Measurements from ENCODE around the gene OSBPL5. TPM values are rescaled to one million over a fixed set of nuclear protein-coding genes. Genes with fewer than 3 reads are reported as not detected.

OSBPL5 gene
- total and polyA plus RNA-seq, 3 experiments from 2014 or later: 2.6 to 8.5 (median 2.7) TPM

- ChIA-PET POLR2A (no interaction called here), CTCF (no interaction called here)
- Mint-ChIP-seq H3K9me3 (no peaks in the 10 kb centered on the region), H3K4me1 (peaks cover 0 to 15% (median 5%) of the 10 kb centered on the region in 3 donors), H3K36me3 (no peaks in the 10 kb centered on the region), H3K27ac (peak overlapping the region in 3 of 8 donors; percentile 51 to 94 (median 65)), H3K4me3 (no peak overlapping the region), H3K27me3 (peaks cover 0 to 7% of the 10 kb centered on the region in 2 donors)
- H3K4me1 ChIP-seq (ENCODE audit: insufficient read depth, low read length): no peaks in the 10 kb centered on the region
- H3K27me3 ChIP-seq (ENCODE audit: insufficient read depth, low read length, poor library complexity, severe bottlenecking): no peaks in the 10 kb centered on the region
- no peak overlapping the region for H3K27ac ChIP-seq (ENCODE audit: low read depth, low read length)
- no peaks in the 10 kb centered on the region for H3K9me3 ChIP-seq (ENCODE audit: low read length)
- no peak for DNase-seq
- H3K4me3 ChIP-seq (ENCODE audit: low read length): no peak overlapping the region
- no peaks in the 10 kb centered on the region for H3K36me3 ChIP-seq (ENCODE audit: insufficient read depth, low read length)
These were observed 16.7 kb downstream of the OSBPL5 start for GRCh38 chr11:3148255-3148989.

GRCh38 chr11:3147626-3148025, 17.5 kb downstream of the OSBPL5 start:
- Histone ChIP-seq H3K36me3 (ENCODE audit: insufficient read depth, low read length) (no peaks in the 10 kb centered on the region), H3K4me1 (ENCODE audit: insufficient read depth, low read length) (no peaks in the 10 kb centered on the region), H3K4me3 (ENCODE audit: low read length) (no peak overlapping the region), H3K27me3 (ENCODE audit: insufficient read depth, low read length, poor library complexity, severe bottlenecking) (no peaks in the 10 kb centered on the region), H3K27ac (ENCODE audit: low read depth, low read length) (no peak overlapping the region), H3K9me3 (ENCODE audit: low read length) (no peaks in the 10 kb centered on the region)
- H3K4me1 Mint-ChIP-seq: peaks cover 0 to 11% (median 5%) of the 10 kb centered on the region in 3 donors
- no peak overlapping the region for H3K4me3 Mint-ChIP-seq
- no peaks in the 10 kb centered on the region for H3K9me3 Mint-ChIP-seq
- peak overlapping the region in 1 of 8 donors; percentile 17 for H3K27ac Mint-ChIP-seq
- no peaks in the 10 kb centered on the region for H3K36me3 Mint-ChIP-seq
- ChIA-PET POLR2A (no interaction called here), CTCF (no interaction called here)
- H3K27me3 Mint-ChIP-seq: peaks cover 0 to 7% of the 10 kb centered on the region in 2 donors
- DNase-seq: no peak

GRCh38 chr11:3147257-3147619, 17.9 kb downstream of the OSBPL5 start:
- Histone ChIP-seq H3K27me3 (ENCODE audit: insufficient read depth, low read length, poor library complexity, severe bottlenecking) (no peaks in the 10 kb centered on the region), H3K4me1 (ENCODE audit: insufficient read depth, low read length) (no peaks in the 10 kb centered on the region), H3K4me3 (ENCODE audit: low read length) (no peak overlapping the region), H3K36me3 (ENCODE audit: insufficient read depth, low read length) (no peaks in the 10 kb centered on the region), H3K9me3 (ENCODE audit: low read length) (no peaks in the 10 kb centered on the region), H3K27ac (ENCODE audit: low read depth, low read length) (no peak overlapping the region)
- peaks cover 0 to 13% (median 5%) of the 10 kb centered on the region in 3 donors for H3K4me1 Mint-ChIP-seq
- ChIA-PET POLR2A (no interaction called here), CTCF (no interaction called here)
- DNase-seq: no peak
- no peak overlapping the region for H3K4me3 Mint-ChIP-seq
- H3K27ac Mint-ChIP-seq: peak overlapping the region in 1 of 8 donors; percentile 8
- no peaks in the 10 kb centered on the region for H3K9me3 Mint-ChIP-seq
- H3K27me3 Mint-ChIP-seq: peaks cover 0 to 7% of the 10 kb centered on the region in 2 donors
- H3K36me3 Mint-ChIP-seq: no peaks in the 10 kb centered on the region

GRCh38 chr11:3146612-3147256, 18.4 kb downstream of the OSBPL5 start:
- H3K9me3 ChIP-seq (ENCODE audit: low read length): no peaks in the 10 kb centered on the region
- H3K4me3 ChIP-seq (ENCODE audit: low read length): no peak overlapping the region
- H3K4me1 ChIP-seq (ENCODE audit: insufficient read depth, low read length): no peaks in the 10 kb centered on the region
- H3K27me3 ChIP-seq (ENCODE audit: insufficient read depth, low read length, poor library complexity, severe bottlenecking): no peaks in the 10 kb centered on the region
- no peak for DNase-seq
- ChIA-PET POLR2A (no interaction called here), CTCF (no interaction called here)
- H3K9me3 Mint-ChIP-seq: no peaks in the 10 kb centered on the region
- peaks cover 0 to 14% (median 5%) of the 10 kb centered on the region in 3 donors for H3K4me1 Mint-ChIP-seq
- H3K27ac ChIP-seq (ENCODE audit: low read depth, low read length): no peak overlapping the region
- peaks cover 0 to 7% of the 10 kb centered on the region in 2 donors for H3K27me3 Mint-ChIP-seq
- H3K36me3 Mint-ChIP-seq: no peaks in the 10 kb centered on the region
- H3K4me3 Mint-ChIP-seq: no peak overlapping the region
- no peaks in the 10 kb centered on the region for H3K36me3 ChIP-seq (ENCODE audit: insufficient read depth, low read length)
- no peak overlapping the region for H3K27ac Mint-ChIP-seq

- no peak overlapping the region for H3K4me3 ChIP-seq (ENCODE audit: low read length)
- Mint-ChIP-seq H3K36me3 (no peaks in the 10 kb centered on the region), H3K9me3 (no peaks in the 10 kb centered on the region), H3K4me3 (no peak overlapping the region), H3K4me1 (peaks cover 0 to 14% (median 5%) of the 10 kb centered on the region in 3 donors), H3K27me3 (peaks cover 0 to 4% of the 10 kb centered on the region in 2 donors), H3K27ac (peak overlapping the region in 2 of 8 donors; percentile 27 to 89)
- no peaks in the 10 kb centered on the region for H3K9me3 ChIP-seq (ENCODE audit: low read length)
- ChIA-PET CTCF (no interaction called here), POLR2A (no interaction called here)
- no peak for DNase-seq
- no peaks in the 10 kb centered on the region for H3K27me3 ChIP-seq (ENCODE audit: insufficient read depth, low read length, poor library complexity, severe bottlenecking)
- no peaks in the 10 kb centered on the region for H3K36me3 ChIP-seq (ENCODE audit: insufficient read depth, low read length)
- no peaks in the 10 kb centered on the region for H3K4me1 ChIP-seq (ENCODE audit: insufficient read depth, low read length)
- H3K27ac ChIP-seq (ENCODE audit: low read depth, low read length): no peak overlapping the region
These were observed 19.9 kb downstream of the OSBPL5 start for GRCh38 chr11:3145206-3145520.

- H3K27me3 Mint-ChIP-seq: peaks cover 0 to under 1% of the 10 kb centered on the region in 2 donors
- Histone ChIP-seq H3K36me3 (ENCODE audit: insufficient read depth, low read length) (no peaks in the 10 kb centered on the region), H3K27me3 (ENCODE audit: insufficient read depth, low read length, poor library complexity, severe bottlenecking) (no peaks in the 10 kb centered on the region), H3K4me3 (ENCODE audit: low read length) (no peak overlapping the region), H3K9me3 (ENCODE audit: low read length) (no peaks in the 10 kb centered on the region), H3K4me1 (ENCODE audit: insufficient read depth, low read length) (no peaks in the 10 kb centered on the region), H3K27ac (ENCODE audit: low read depth, low read length) (no peak overlapping the region)
- H3K27ac Mint-ChIP-seq: peak overlapping the region in 1 of 8 donors; percentile 89
- no peak overlapping the region for H3K4me3 Mint-ChIP-seq
- CTCF ChIA-PET: no interaction called here
- no peaks in the 10 kb centered on the region for H3K36me3 Mint-ChIP-seq
- POLR2A ChIA-PET: no interaction called here
- DNase-seq: no peak
- no peaks in the 10 kb centered on the region for H3K9me3 Mint-ChIP-seq
- peaks cover 0 to 11% (median 5%) of the 10 kb centered on the region in 3 donors for H3K4me1 Mint-ChIP-seq
These were observed 20.6 kb downstream of the OSBPL5 start for GRCh38 chr11:3144296-3145205.

GRCh38 chr11:3143136-3143880, 21.8 kb downstream of the OSBPL5 start:
- Mint-ChIP-seq H3K9me3 (no peaks in the 10 kb centered on the region), H3K4me3 (peak overlapping the region in 1 of 7 donors; percentile 75), H3K36me3 (no peaks in the 10 kb centered on the region), H3K27me3 (no peaks in the 10 kb centered on the region), H3K4me1 (peaks cover 0 to 8% (median 1%) of the 10 kb centered on the region in 3 donors), H3K27ac (peak overlapping the region in 1 of 8 donors; percentile 43)
- Histone ChIP-seq H3K27me3 (ENCODE audit: insufficient read depth, low read length, poor library complexity, severe bottlenecking) (no peaks in the 10 kb centered on the region), H3K4me1 (ENCODE audit: insufficient read depth, low read length) (no peaks in the 10 kb centered on the region), H3K4me3 (ENCODE audit: low read length) (no peak overlapping the region), H3K36me3 (ENCODE audit: insufficient read depth, low read length) (no peaks in the 10 kb centered on the region), H3K9me3 (ENCODE audit: low read length) (no peaks in the 10 kb centered on the region), H3K27ac (ENCODE audit: low read depth, low read length) (no peak overlapping the region)
- ChIA-PET CTCF (no interaction called here), POLR2A (no interaction called here)
- DNase-seq: no peak

All from CD8-positive, alpha-beta memory T cell (primary cell).